ENCODE data around the gene AHDC1. TPM values are rescaled to one million over a fixed set of nuclear protein-coding genes. Genes with fewer than 3 reads are reported as not detected.

Gene AHDC1
- total RNA-seq, 2 donors from 2014 or later, result 27.1 to 83.7 TPM

GRCh38 chr1:27521336-27521831 lies 82.6 kb downstream of the AHDC1 start:
- intact Hi-C loops (cut with DNase I), result no loop called here
- WGBS, result 22% methylated on average over 19 of the region's 20 CpGs

GRCh38 chr1:27520651-27521050 lies 83.3 kb downstream of the AHDC1 start:
- no peaks in the 10 kb centered on the region for H3K27me3 ChIP-seq (replicated peaks; ENCODE audit: insufficient read depth)
- intact Hi-C loops (cut with DNase I), result no loop called here
- WGBS, result 76% methylated on average over 4 of the region's 4 CpGs
- H3K9me3 ChIP-seq, result no peaks in the 10 kb centered on the region
- no peak for DNase-seq (ENCODE audit: low spot score)
- no peak overlapping the region for H3K4me3 ChIP-seq
- peaks cover 25% of the 10 kb centered on the region for H3K4me1 ChIP-seq (replicated peaks)
- H3K36me3 ChIP-seq, result no peaks in the 10 kb centered on the region
- TF ChIP-seq CTCF (IDR thresholded peaks at IDR 0.05), result no peak
- no peak for TF ChIP-seq POLR2AphosphoS5 (IDR thresholded peaks at IDR 0.05)
- no peak for TF ChIP-seq POLR2A (IDR thresholded peaks at IDR 0.05)
- peak overlapping the region in 1 of 2 donors; percentile 41 for H3K27ac ChIP-seq

More at GRCh38 chr1:27521336-27521831, 82.6 kb downstream of the AHDC1 start:
- TF ChIP-seq POLR2AphosphoS5 (IDR thresholded peaks at IDR 0.05) (no peak), POLR2A (IDR thresholded peaks at IDR 0.05) (no peak), CTCF (IDR thresholded peaks at IDR 0.05) (no peak)
- no peaks in the 10 kb centered on the region for H3K36me3 ChIP-seq
- DNase-seq (ENCODE audit: low spot score), result no peak
- no peak overlapping the region for H3K4me3 ChIP-seq
- peaks cover 32% of the 10 kb centered on the region for H3K4me1 ChIP-seq (replicated peaks)
- H3K27me3 ChIP-seq (replicated peaks; ENCODE audit: insufficient read depth), result no peaks in the 10 kb centered on the region
- H3K9me3 ChIP-seq, result no peaks in the 10 kb centered on the region
- peak overlapping the region; percentile 32 to 41 for H3K27ac ChIP-seq

GRCh38 chr1:27519331-27520258 lies 84.3 kb downstream of the AHDC1 start:
- DNase-seq (ENCODE audit: low spot score), result no peak
- H3K4me1 ChIP-seq (replicated peaks), result peaks cover 24% of the 10 kb centered on the region
- no peak overlapping the region for H3K4me3 ChIP-seq
- intact Hi-C loops (cut with DNase I), result no loop called here
- no peaks in the 10 kb centered on the region for H3K9me3 ChIP-seq
- H3K36me3 ChIP-seq, result no peaks in the 10 kb centered on the region
- TF ChIP-seq POLR2AphosphoS5 (IDR thresholded peaks at IDR 0.05) (no peak), POLR2A (IDR thresholded peaks at IDR 0.05) (no peak), CTCF (IDR thresholded peaks at IDR 0.05) (no peak)
- no peaks in the 10 kb centered on the region for H3K27me3 ChIP-seq (replicated peaks; ENCODE audit: insufficient read depth)
- WGBS, result 50% methylated on average over 17 of the region's 24 CpGs
- no peak overlapping the region for H3K27ac ChIP-seq

- WGBS, result 87% methylated on average over 7 of the region's 7 CpGs
- DNase-seq (ENCODE audit: low spot score), result no peak
- H3K27ac ChIP-seq, result no peak overlapping the region
These were observed 85.1 kb downstream of the AHDC1 start for GRCh38 chr1:27518808-27519207.

More at GRCh38 chr1:27518808-27519207, 85.1 kb downstream of the AHDC1 start:
- peaks cover 22% of the 10 kb centered on the region for H3K4me1 ChIP-seq (replicated peaks)
- intact Hi-C loops (cut with DNase I), result no loop called here
- H3K4me3 ChIP-seq, result no peak overlapping the region
- no peaks in the 10 kb centered on the region for H3K36me3 ChIP-seq
- H3K9me3 ChIP-seq, result no peaks in the 10 kb centered on the region
- TF ChIP-seq POLR2A (IDR thresholded peaks at IDR 0.05), result no peak
- TF ChIP-seq POLR2AphosphoS5 (IDR thresholded peaks at IDR 0.05), result no peak
- TF ChIP-seq CTCF (IDR thresholded peaks at IDR 0.05), result no peak
- no peaks in the 10 kb centered on the region for H3K27me3 ChIP-seq (replicated peaks; ENCODE audit: insufficient read depth)

All from prostate gland (tissue), 2 donors.